Astrocyte of the cerebellum (primary cell): ENCODE measurements around the gene SLC22A16.

Source experiments
- DNase-seq: peaks from one replicate; pipeline ENCODE4 v3.0.0-alpha.2; 2011; ENCODE audit warnings: low read depth
- H3K4me3 ChIP-seq: 2 replicates; pipeline ENCODE4 v1.5.1; 2011; ENCODE audit warnings: mild to moderate bottlenecking, low read depth, low read length, moderate library complexity
- CTCF ChIP-seq: IDR thresholded peaks from 2 replicates; pipeline ENCODE4 v1.5.1; 2012; ENCODE audit warnings: low read length, low read depth, moderate library complexity, mild to moderate bottlenecking; ENCODE audit errors: missing control alignments
- in situ Hi-C: cut with HindIII; loops from 2 replicates; pipeline ENCODE4 v1.10.0; 2017; ENCODE audit warnings: low sequenced_read_pairs

Gene SLC22A16

GRCh38 chr6:110425816-110426215 is 50.6 kb downstream of the SLC22A16 start:
- no peak overlapping the region for H3K4me3 ChIP-seq
- no peak for TF ChIP-seq CTCF
- in situ Hi-C loops = no loop called here
- DNase-seq = no peak

GRCh38 chr6:110422444-110422822 is 54.0 kb downstream of the SLC22A16 start:
- in situ Hi-C loops = no loop called here
- no peak for DNase-seq
- TF ChIP-seq CTCF = no peak
- no peak overlapping the region for H3K4me3 ChIP-seq

DNA sequence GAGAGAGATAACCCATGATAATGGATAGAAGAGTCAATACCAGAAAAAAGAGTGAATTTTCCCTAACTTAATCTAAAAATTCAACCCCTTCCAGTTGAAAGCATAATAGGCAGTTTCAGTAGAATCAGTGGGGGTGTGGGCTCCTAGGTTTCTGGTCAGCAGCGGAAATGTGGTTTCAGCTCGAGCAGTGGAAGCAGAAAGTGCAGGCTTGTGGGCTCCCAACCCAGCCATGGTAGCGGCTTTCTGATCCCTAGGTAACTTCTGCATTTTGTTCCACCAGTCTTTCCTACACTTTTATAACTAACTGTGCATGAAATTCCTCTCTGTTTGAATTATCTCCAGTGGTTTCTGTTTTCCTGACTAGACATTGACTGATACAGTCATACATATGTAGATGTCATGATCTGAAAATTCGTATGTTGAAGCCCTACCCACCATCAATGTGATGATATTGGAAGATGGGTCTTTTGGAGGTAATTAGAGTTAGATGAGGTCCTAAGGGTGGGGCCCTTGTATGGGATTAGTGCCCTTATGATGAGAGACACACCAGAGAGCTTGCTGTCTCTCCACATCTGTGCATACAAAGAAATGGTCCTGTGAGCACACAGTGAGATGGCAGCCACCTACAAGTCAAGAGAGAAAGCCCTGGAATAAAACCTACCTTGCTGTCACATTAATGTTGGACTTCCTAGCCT is 54.5 kb downstream of the SLC22A16 start:
- no peak for DNase-seq
- in situ Hi-C loops = no loop called here
- H3K4me3 ChIP-seq = no peak overlapping the region
- TF ChIP-seq CTCF = no peak

DNA sequence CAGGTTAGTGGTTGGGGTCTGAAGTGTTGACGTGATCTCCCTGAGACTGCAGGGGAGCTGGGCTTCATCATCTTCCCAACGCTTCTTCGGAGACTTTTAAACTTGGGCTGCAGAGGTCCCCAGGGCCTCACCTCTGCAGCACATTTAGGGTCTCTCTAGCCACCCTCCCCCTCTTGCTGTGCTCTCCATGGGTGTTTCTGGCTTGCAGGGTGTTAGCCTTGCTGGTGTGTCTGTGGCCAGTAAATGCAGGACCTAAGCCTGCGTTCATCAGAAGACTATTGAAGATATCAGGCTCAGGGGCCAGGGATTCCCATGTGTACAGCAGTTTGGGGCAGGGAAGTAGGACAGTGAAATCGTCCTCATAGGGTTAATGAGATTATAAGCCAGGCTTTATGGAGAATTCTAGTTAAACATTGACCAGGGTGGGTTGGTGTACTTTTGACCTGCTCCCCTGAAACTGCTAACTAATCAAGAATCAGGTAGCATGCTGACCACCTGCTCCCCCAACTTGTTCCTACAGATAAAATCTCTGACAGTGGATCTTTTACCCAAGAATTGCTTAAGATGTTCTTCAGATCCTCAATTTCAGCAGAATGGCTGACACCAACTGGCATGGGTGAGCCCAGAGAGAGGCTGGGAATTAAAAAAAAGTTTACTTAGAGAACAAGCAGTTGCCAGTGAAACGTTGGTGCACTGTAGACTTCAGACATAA is 57.2 kb downstream of the SLC22A16 start:
- in situ Hi-C loops = no loop called here
- no peak for DNase-seq
- no peak for TF ChIP-seq CTCF
- no peak overlapping the region for H3K4me3 ChIP-seq

- no peak for DNase-seq
- in situ Hi-C loops = no loop called here
- H3K4me3 ChIP-seq = no peak overlapping the region
- no peak for TF ChIP-seq CTCF
These were observed 57.8 kb downstream of the SLC22A16 start for GRCh38 chr6:110418594-110418993.

GRCh38 chr6:110415086-110415916 is 61.1 kb downstream of the SLC22A16 start, which contains the start of gene DDO:
Gene DDO (minus strand): TSS chr6:110415575. CDS start chr6:110413462, 2,113 bp downstream.
- H3K4me3 ChIP-seq = peak within 1 kb of the TSS; percentile 18
- peak; percentile 6 for DNase-seq
- in situ Hi-C loops = no loop called here
- TF ChIP-seq CTCF = no peak
